HepG2 (cell line): Measurements from ENCODE around the gene GMEB2. TPM values are rescaled to one million over a fixed set of nuclear protein-coding genes. Genes with fewer than 3 reads are reported as not detected.
A peak's percentile ranks its signal among the peaks of the same experiment; 100 is the strongest.

ENCODE experiments used
- ARID4A ChIP-seq: sonication (generic); formaldehyde crosslinking; IDR thresholded peaks from 2 replicates; pipeline ENCODE4 v1.5.0; 2020; ENCODE audit warnings: mild to moderate bottlenecking, missing genetic modification reagents, borderline replicate concordance
- ATF6 ChIP-seq: sonication (generic); formaldehyde crosslinking; conservative IDR thresholded peaks from 2 replicates; pipeline ENCODE4 v1.4.0; 2020; ENCODE audit warnings: missing genetic modification reagents
- CREM ChIP-seq, 2 experiments: sonication (generic) in 1 of 2; formaldehyde crosslinking in 1 of 2; IDR thresholded peaks; 2 replicates each; pipeline versions ENCODE4 v1.4.0 to v1.6.1; 2016 to 2020; ENCODE audit warnings: antibody characterized with exemption in 1 of 2, mild to moderate bottlenecking in 1 of 2, missing genetic modification reagents in 1 of 2
- ERF ChIP-seq: IDR thresholded peaks from 2 replicates; pipeline ENCODE4 v1.6.1; 2018; ENCODE audit warnings: missing biosample characterization, missing genetic modification reagents
- EZH2 ChIP-seq: conservative IDR thresholded peaks from 2 replicates; pipeline ENCODE4 v1.6.1; 2012; ENCODE audit warnings: mild to moderate bottlenecking, low read depth, low read length, moderate library complexity
- GTF2F1 ChIP-seq: fragments of 150-350 bp; IDR thresholded peaks from 2 replicates; pipeline ENCODE4 v1.6.1; 2014; ENCODE audit warnings: low read length
- HNRNPH1 ChIP-seq: fragments of 200-400 bp; formaldehyde crosslinking; optimal IDR thresholded peaks from 2 replicates; pipeline ENCODE3; 2017; ENCODE audit warnings: mild to moderate bottlenecking, low read depth, low read length
- HOXA7 ChIP-seq: sonication (generic); formaldehyde crosslinking; IDR thresholded peaks from 2 replicates; pipeline ENCODE4 v1.8.1; 2022; ENCODE audit warnings: mild to moderate bottlenecking, missing genetic modification reagents, moderate library complexity
- PHB2 ChIP-seq: fragments of 450-650 bp; IDR thresholded peaks from 2 replicates; pipeline ENCODE4 v1.6.1; 2018; ENCODE audit not compliant: partially characterized antibody
- SMC3 ChIP-seq: IDR thresholded peaks from 2 replicates; pipeline ENCODE4 v1.6.1; 2011; ENCODE audit warnings: low read length, improper control_type of control experiment
- TRAFD1 ChIP-seq: sonication (generic); formaldehyde crosslinking; IDR thresholded peaks from 2 replicates; pipeline ENCODE4 v1.5.1; 2020; ENCODE audit warnings: missing genetic modification reagents, mild to moderate bottlenecking, borderline replicate concordance
- ZBTB33 ChIP-seq: sonication (generic); formaldehyde crosslinking; IDR thresholded peaks from 2 replicates; pipeline ENCODE4 v1.4.0; 2020; ENCODE audit warnings: missing genetic modification reagents
- ZNF10 ChIP-seq: sonication (generic); formaldehyde crosslinking; IDR thresholded peaks from 2 replicates; pipeline ENCODE4 v1.4.0; 2020; ENCODE audit warnings: mild to moderate bottlenecking, low read depth, missing genetic modification reagents, borderline replicate concordance
- ZNF20 ChIP-seq: sonication (generic); formaldehyde crosslinking; IDR thresholded peaks from 2 replicates; pipeline ENCODE4 v1.4.0; 2020; ENCODE audit warnings: mild to moderate bottlenecking, moderate library complexity, missing genetic modification reagents
- ZNF207 ChIP-seq: fragments of 450-650 bp; IDR thresholded peaks from 2 replicates; pipeline ENCODE4 v1.6.1; 2016; ENCODE audit warnings: antibody characterized with exemption, borderline replicate concordance
- ZNF563 ChIP-seq: sonication (generic); formaldehyde crosslinking; IDR thresholded peaks from 2 replicates; pipeline ENCODE4 v1.8.0; 2022; ENCODE audit warnings: mild to moderate bottlenecking, moderate library complexity, missing genetic modification reagents
- ZNF580 ChIP-seq: IDR thresholded peaks from 2 replicates; pipeline ENCODE4 v1.6.1; 2016; ENCODE audit warnings: low read depth, borderline replicate concordance
- ZNF7 ChIP-seq: IDR thresholded peaks from 2 replicates; pipeline ENCODE4 v1.6.1; 2016; ENCODE audit warnings: missing biosample characterization, missing genetic modification reagents
- polyA plus RNA-seq, 8 experiments: library from polyadenylated mRNA; depleted of rRNA in 3 of 8; stranded (reverse) in 7 of 8; unstranded in 1 of 8; fragments of >200 nt; fragmentation: Illumina TruSeq in 4 of 8; extraction: Trizol in 4 of 8; gene quantifications; 2 replicates each; pipeline versions ENCODE4 v1.2.1 to v1.2.3, GENCODE V29; 2011 to 2016; ENCODE audit warnings: low read depth in 4 of 8, missing spikeins in 1 of 8, mixed read lengths in 1 of 8; ENCODE audit not compliant: insufficient read depth in 1 of 8
- total RNA-seq, 5 experiments: library from RNA; depleted of rRNA; stranded (reverse); fragments of >200 nt; fragmentation: Illumina TruSeq; extraction: Trizol; gene quantifications; 2 replicates each; pipeline ENCODE4 v1.2.3, GENCODE V29; 2016; ENCODE audit warnings: low read depth in 1 of 5

GMEB2 gene
- total and polyA plus RNA-seq, 2 of the 13 experiments (the other 11 are each of a cell fraction or from before 2014, with no cell fraction given): 10.6 to 12.4 TPM

- TF ChIP-seq ZNF207 (no peak), HNRNPH1 (no peak), ZNF7 (0 out of 2 replicates have a peak, but pooled peaks have one; percentile 10), HOXA7 (CRISPR knock-in tag) (no peak), ZNF10 (no peak), SMC3 (no peak), ZBTB33 (CRISPR knock-in tag) (peak; percentile 97), TRAFD1 (no peak), ZNF20 (CRISPR knock-in tag) (no peak), ZNF580 (CRISPR knock-in tag) (0 out of 2 replicates have a peak, but pooled peaks have one; percentile 33), EZH2 (no peak), ATF6 (CRISPR knock-in tag) (no peak), PHB2 (no peak), GTF2F1 (no peak), ARID4A (CRISPR knock-in tag) (peak; percentile 55), CREM (IDR thresholded peaks at IDR 0.05) (no peak; the same call in 1 of the 2 replicates), CREM (CRISPR knock-in tag; IDR thresholded peaks at IDR 0.05) (no peak), ERF (CRISPR knock-in tag) (peak; percentile 39; the same call in 1 of the 2 replicates), ZNF563 (CRISPR knock-in tag) (peak; percentile 73; the same call in 1 of the 2 replicates)
These were observed 51.8 kb downstream of the GMEB2 start (continued) for GRCh38 chr20:63574829-63575743.
